K562 (cell line): ENCODE measurements around the gene ANTXRL.

Experiments
- CHD1 ChIP-seq: fragments of 200-600 bp; sonication (generic); IDR thresholded peaks from one replicate; pipeline ENCODE4 v1.6.1; 2012; ENCODE audit warnings: mild to moderate bottlenecking, moderate library complexity, low read length, inconsistent platforms
- EZH2 ChIP-seq: IDR thresholded peaks from 2 replicates; pipeline ENCODE4 v1.6.1; 2012; ENCODE audit warnings: low read depth, mild to moderate bottlenecking, inconsistent platforms, low read length, borderline replicate concordance
- KDM5B ChIP-seq: fragments of 200-600 bp; sonication (generic); IDR thresholded peaks from 2 replicates; pipeline ENCODE4 v1.6.1; 2012; ENCODE audit warnings: low read depth, mild to moderate bottlenecking, moderate library complexity, low read length, control low read depth, inconsistent platforms; ENCODE audit not compliant: insufficient replicate concordance
- ZNF121 ChIP-seq: sonication (generic); formaldehyde crosslinking; conservative IDR thresholded peaks from 2 replicates; pipeline ENCODE4 v1.8.0; 2022; ENCODE audit warnings: missing genetic modification reagents
- ZNF133 ChIP-seq: fragments of 250-450 bp; sonication (Bioruptor Pico); IDR thresholded peaks from 2 replicates; pipeline ENCODE4 v1.4.0; 2020; ENCODE audit warnings: mild to moderate bottlenecking
- TF ChIP-seq, protein P1 (sequence below): fragments of 450-650 bp; formaldehyde crosslinking; IDR thresholded peaks from 2 replicates; pipeline ENCODE4 v1.4.0; 2022; ENCODE audit warnings: mild to moderate bottlenecking, moderate library complexity
- TF ChIP-seq, protein P2 (sequence below): sonication (generic); formaldehyde crosslinking; IDR thresholded peaks from 2 replicates; pipeline ENCODE4 v1.9.0; 2022; ENCODE audit warnings: mild to moderate bottlenecking, missing genetic modification reagents
- TF ChIP-seq, protein P3 (sequence below): sonication (generic); formaldehyde crosslinking; IDR thresholded peaks from 2 replicates; pipeline ENCODE4 v1.4.0; 2020; ENCODE audit warnings: mild to moderate bottlenecking, missing genetic modification reagents

DNA sequence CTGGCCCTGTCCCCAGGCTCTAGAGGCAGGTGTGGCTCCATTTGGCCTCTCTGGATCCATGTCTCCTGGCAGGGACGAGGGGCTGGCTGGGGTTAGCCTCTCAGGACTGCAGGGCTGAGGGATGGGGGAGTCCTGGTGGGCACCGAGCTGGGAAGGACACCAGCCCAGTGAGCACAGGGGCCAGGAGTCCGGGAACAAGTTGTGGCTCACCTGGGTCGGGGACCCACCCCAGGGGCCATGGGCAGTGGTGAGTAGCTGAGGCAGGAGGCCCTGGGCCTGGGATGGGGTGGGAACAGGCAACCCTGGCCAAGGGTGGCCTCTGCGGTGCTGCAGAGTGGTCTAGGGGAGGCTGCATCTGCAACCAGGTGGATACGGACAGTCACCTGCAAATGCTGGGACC, 24.1 kb downstream of the ANTXRL start:
- TF ChIP-seq ZNF133 (CRISPR knock-in tag), result no peak
- TF ChIP-seq ZNF121, result no peak
- no peak for TF ChIP-seq CHD1
- TF ChIP-seq, protein P1, sequence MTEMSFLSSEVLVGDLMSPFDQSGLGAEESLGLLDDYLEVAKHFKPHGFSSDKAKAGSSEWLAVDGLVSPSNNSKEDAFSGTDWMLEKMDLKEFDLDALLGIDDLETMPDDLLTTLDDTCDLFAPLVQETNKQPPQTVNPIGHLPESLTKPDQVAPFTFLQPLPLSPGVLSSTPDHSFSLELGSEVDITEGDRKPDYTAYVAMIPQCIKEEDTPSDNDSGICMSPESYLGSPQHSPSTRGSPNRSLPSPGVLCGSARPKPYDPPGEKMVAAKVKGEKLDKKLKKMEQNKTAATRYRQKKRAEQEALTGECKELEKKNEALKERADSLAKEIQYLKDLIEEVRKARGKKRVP (CRISPR knock-in tag), result no peak
- TF ChIP-seq EZH2, result no peak
- TF ChIP-seq KDM5B, result no peak
- TF ChIP-seq, protein P2, sequence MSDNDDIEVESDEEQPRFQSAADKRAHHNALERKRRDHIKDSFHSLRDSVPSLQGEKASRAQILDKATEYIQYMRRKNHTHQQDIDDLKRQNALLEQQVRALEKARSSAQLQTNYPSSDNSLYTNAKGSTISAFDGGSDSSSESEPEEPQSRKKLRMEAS (CRISPR knock-in tag), result no peak
- TF ChIP-seq, protein P3, sequence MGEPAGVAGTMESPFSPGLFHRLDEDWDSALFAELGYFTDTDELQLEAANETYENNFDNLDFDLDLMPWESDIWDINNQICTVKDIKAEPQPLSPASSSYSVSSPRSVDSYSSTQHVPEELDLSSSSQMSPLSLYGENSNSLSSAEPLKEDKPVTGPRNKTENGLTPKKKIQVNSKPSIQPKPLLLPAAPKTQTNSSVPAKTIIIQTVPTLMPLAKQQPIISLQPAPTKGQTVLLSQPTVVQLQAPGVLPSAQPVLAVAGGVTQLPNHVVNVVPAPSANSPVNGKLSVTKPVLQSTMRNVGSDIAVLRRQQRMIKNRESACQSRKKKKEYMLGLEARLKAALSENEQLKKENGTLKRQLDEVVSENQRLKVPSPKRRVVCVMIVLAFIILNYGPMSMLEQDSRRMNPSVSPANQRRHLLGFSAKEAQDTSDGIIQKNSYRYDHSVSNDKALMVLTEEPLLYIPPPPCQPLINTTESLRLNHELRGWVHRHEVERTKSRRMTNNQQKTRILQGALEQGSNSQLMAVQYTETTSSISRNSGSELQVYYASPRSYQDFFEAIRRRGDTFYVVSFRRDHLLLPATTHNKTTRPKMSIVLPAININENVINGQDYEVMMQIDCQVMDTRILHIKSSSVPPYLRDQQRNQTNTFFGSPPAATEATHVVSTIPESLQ (CRISPR knock-in tag), result no peak
